Panc1 (cell line): ENCODE data around the gene PARVB. TPM values are rescaled to one million over a fixed set of nuclear protein-coding genes. Genes with fewer than 3 reads are reported as not detected.

Experiments used
- ATAC-seq: fragments of 200-7000 bp; cut with Tn5 transposase; 2 replicates; pipeline ENCODE4 v1.9.1; 2020; ENCODE audit warnings: mild to moderate bottlenecking, moderate library complexity
- BruUV-seq: library from RNA; stranded (reverse); fragments of 400-500 nt; replicated peaks from 2 replicates; lab custom pipeline; 2021; lab: Mats Ljungman, UMichigan
- CTCF ChIA-PET: fragments of 300-600 bp; sonication (Branson Sonifier 250); formaldehyde crosslinking; loops from one replicate; lab custom pipeline; 2022; ENCODE audit warnings: antibody characterized with exemption; lab: Charles Lee
- POLR2A ChIA-PET: fragments of 300-600 bp; sonication (Branson Sonifier 250); formaldehyde crosslinking; loops from one replicate; lab custom pipeline; 2022; ENCODE audit warnings: antibody characterized with exemption; lab: Charles Lee
- DNase-seq: peaks from one replicate; pipeline ENCODE4 v3.0.0-alpha.2; 2010; ENCODE audit warnings: low read depth, low spot score
- H3K27ac ChIP-seq: 2 replicates; pipeline ENCODE4 v1.5.1; 2011; ENCODE audit warnings: mild to moderate bottlenecking, low read length, inconsistent platforms
- H3K27me3 ChIP-seq: fragments of 200-500 bp; sonication (Bioruptor generic); 2 replicates; pipeline ENCODE4 v1.6.0; 2014; ENCODE audit warnings: low read length, inconsistent platforms; ENCODE audit not compliant: control insufficient read depth, insufficient read depth
- H3K36me3 ChIP-seq: fragments of 200-500 bp; sonication (Bioruptor generic); 2 replicates; pipeline ENCODE4 v1.5.1; 2014; ENCODE audit warnings: inconsistent platforms, mild to moderate bottlenecking, low read length, moderate library complexity; ENCODE audit not compliant: control insufficient read depth, insufficient read depth
- H3K4me1 ChIP-seq: 2 replicates; pipeline ENCODE4 v1.5.1; 2011; ENCODE audit warnings: inconsistent platforms, mild to moderate bottlenecking, low read length, moderate library complexity; ENCODE audit not compliant: control insufficient read depth, insufficient read depth
- H3K4me3 ChIP-seq, 2 experiments: 2 replicates each; pipeline ENCODE4 v1.5.1; 2011 to 2012; ENCODE audit warnings: low read depth in 2 of 2, low read length in 2 of 2, mild to moderate bottlenecking in 2 of 2, inconsistent platforms in 1 of 2, moderate library complexity in 1 of 2
- H3K9me3 ChIP-seq: fragments of 200-500 bp; sonication (Bioruptor generic); 2 replicates; pipeline ENCODE4 v1.5.1; 2014; ENCODE audit warnings: low read depth, mild to moderate bottlenecking, inconsistent platforms, low read length, moderate library complexity; ENCODE audit not compliant: control insufficient read depth, insufficient read depth
- CTCF ChIP-seq: fragments of 450-650 bp; IDR thresholded peaks from 2 replicates; pipeline ENCODE4 v1.5.1; 2017; ENCODE audit warnings: mild to moderate bottlenecking
- POLR2AphosphoS5 ChIP-seq: IDR thresholded peaks from 2 replicates; pipeline ENCODE4 v1.6.1; 2012; ENCODE audit warnings: mild to moderate bottlenecking, low read depth, low read length, moderate library complexity
- REST ChIP-seq, 2 experiments: IDR thresholded peaks; 2 replicates each; pipeline ENCODE4 v1.6.1; 2011 to 2012; ENCODE audit warnings: low read depth in 2 of 2, control low read depth in 1 of 2, low read length in 1 of 2, mild to moderate bottlenecking in 1 of 2, moderate library complexity in 1 of 2; ENCODE audit not compliant: insufficient read depth in 1 of 2
- SIN3A ChIP-seq: IDR thresholded peaks from 2 replicates; pipeline ENCODE4 v1.6.1; 2012; ENCODE audit warnings: low read depth, mild to moderate bottlenecking, low read length, moderate library complexity, borderline replicate concordance; ENCODE audit not compliant: insufficient read depth
- TCF7L2 ChIP-seq: IDR thresholded peaks from 2 replicates; pipeline ENCODE4 v1.6.1; 2011; ENCODE audit warnings: mild to moderate bottlenecking, low read depth, low read length, inconsistent platforms
- in situ Hi-C: cut with HindIII; loops from 2 replicates; pipeline ENCODE4 v1.10.0; 2016; ENCODE audit warnings: low sequenced_read_pairs, low pct_unique_long_range_greater_than_20kb
- intact Hi-C: fragments of 100-400 bp; cut with micrococcal nuclease; formaldehyde crosslinking; loops from one replicate; pipeline ENCODE4 v1.10.0; 2022; ENCODE audit not compliant: unreplicated experiment
- total RNA-seq: library from RNA; stranded (reverse); gene quantifications from one replicate; pipeline ENCODE4 v1.2.1, GENCODE V29; 2021; ENCODE audit not compliant: unreplicated experiment

PARVB gene
- total RNA-seq, 1 experiment from 2014 or later = 28.1 TPM

- CTCF ChIA-PET = no interaction called here
- peaks cover 8% of the 10 kb centered on the region; the same call in 1 of the 2 replicates for H3K4me1 ChIP-seq
- H3K9me3 ChIP-seq = no peaks in the 10 kb centered on the region
- no TSS peak for BruUV-seq
- DNase-seq (no peak), ATAC-seq (no peak)
- POLR2A ChIA-PET = interaction anchor here (0.5 kb wide), 1 partner anchor 17 kb away, joined by 7 read pairs; no protein-coding TSS in a partner anchor
- intact Hi-C loops = no loop called here
- in situ Hi-C loops = no loop called here
- no peaks in the 10 kb centered on the region for H3K36me3 ChIP-seq
- no peak for TF ChIP-seq TCF7L2
- TF ChIP-seq CTCF = no peak
- no peak for TF ChIP-seq POLR2AphosphoS5
- no peak for TF ChIP-seq SIN3A
- no peak for TF ChIP-seq REST (IDR thresholded peaks at IDR 0.05; ENCODE audit: insufficient read depth in 1 of 2, low read depth in 2 of 2, low read length in 1 of 2)
- no peak overlapping the region for H3K27ac ChIP-seq
- no peak overlapping the region for H3K4me3 ChIP-seq
- H3K27me3 ChIP-seq = no peaks in the 10 kb centered on the region
These were observed 9.6 kb downstream of the PARVB start for GRCh38 chr22:44033694-44034093.

- H3K4me3 ChIP-seq = no peak overlapping the region
- H3K9me3 ChIP-seq = no peaks in the 10 kb centered on the region
- no peaks in the 10 kb centered on the region for H3K27me3 ChIP-seq
- no peaks in the 10 kb centered on the region for H3K36me3 ChIP-seq
- peak; percentile 84 for DNase-seq
- CTCF ChIA-PET = no interaction called here
- in situ Hi-C loops (no loop called here), intact Hi-C loops (no loop called here)
- TF ChIP-seq POLR2AphosphoS5 = no peak
- TF ChIP-seq CTCF = no peak
- TF ChIP-seq TCF7L2 = no peak
- ATAC-seq = peak; percentile 98
- no peak overlapping the region for H3K27ac ChIP-seq
- BruUV-seq = no TSS peak
- POLR2A ChIA-PET = no interaction called here
- H3K4me1 ChIP-seq = peaks cover 8% of the 10 kb centered on the region; the same call in 1 of the 2 replicates
These were observed 13.6 kb downstream of the PARVB start for GRCh38 chr22:44037519-44038375.
